ENCODE measurements around the gene SMYD2. TPM values are rescaled to one million over a fixed set of nuclear protein-coding genes. Genes with fewer than 3 reads are reported as not detected.

Gene SMYD2
- total RNA-seq, 1 experiment from 2014 or later, result 6.4 TPM

GRCh38 chr1:214261206-214262123, 19.5 kb upstream of the SMYD2 start:
- Mint-ChIP-seq H3K27me3 (ENCODE audit: low read depth) (no peaks in the 10 kb centered on the region; the same call in 1 of the 2 replicates), H3K4me1 (peaks cover 22% of the 10 kb centered on the region), H3K4me3 (no peak overlapping the region), H3K27ac (no peak overlapping the region), H3K9me3 (no peaks in the 10 kb centered on the region), H3K36me3 (no peaks in the 10 kb centered on the region)
- TF ChIP-seq, protein P1, sequence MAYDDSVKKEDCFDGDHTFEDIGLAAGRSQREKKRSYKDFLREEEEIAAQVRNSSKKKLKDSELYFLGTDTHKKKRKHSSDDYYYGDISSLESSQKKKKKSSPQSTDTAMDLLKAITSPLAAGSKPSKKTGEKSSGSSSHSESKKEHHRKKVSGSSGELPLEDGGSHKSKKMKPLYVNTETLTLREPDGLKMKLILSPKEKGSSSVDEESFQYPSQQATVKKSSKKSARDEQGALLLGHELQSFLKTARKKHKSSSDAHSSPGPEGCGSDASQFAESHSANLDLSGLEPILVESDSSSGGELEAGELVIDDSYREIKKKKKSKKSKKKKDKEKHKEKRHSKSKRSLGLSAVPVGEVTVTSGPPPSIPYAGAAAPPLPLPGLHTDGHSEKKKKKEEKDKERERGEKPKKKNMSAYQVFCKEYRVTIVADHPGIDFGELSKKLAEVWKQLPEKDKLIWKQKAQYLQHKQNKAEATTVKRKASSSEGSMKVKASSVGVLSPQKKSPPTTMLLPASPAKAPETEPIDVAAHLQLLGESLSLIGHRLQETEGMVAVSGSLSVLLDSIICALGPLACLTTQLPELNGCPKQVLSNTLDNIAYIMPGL (CRISPR knock-in tag; IDR thresholded peaks at IDR 0.05), result no peak
- TF ChIP-seq ERG (CRISPR knock-in tag; IDR thresholded peaks at IDR 0.05), result no peak
- TF ChIP-seq ETV6 (CRISPR knock-in tag; IDR thresholded peaks at IDR 0.05), result 0 out of 2 replicates have a peak, but pooled peaks have one; percentile 14
- no peak for TF ChIP-seq FOXK1 (CRISPR knock-in tag; IDR thresholded peaks at IDR 0.05)
- TF ChIP-seq CTCF (IDR thresholded peaks at IDR 0.05), result peak; percentile 86
- TF ChIP-seq SP1 (CRISPR knock-in tag; conservative IDR thresholded peaks at IDR 0.05), result no peak
- no peak for TF ChIP-seq SMAD3 (CRISPR knock-in tag; IDR thresholded peaks at IDR 0.05; ENCODE audit: borderline replicate concordance)
- no peak for TF ChIP-seq CBFB (CRISPR knock-in tag; IDR thresholded peaks at IDR 0.05; ENCODE audit: low read depth)
- no peak for TF ChIP-seq NFYB (CRISPR knock-in tag; conservative IDR thresholded peaks at IDR 0.05; ENCODE audit: low read depth)
- TF ChIP-seq GABPB1 (CRISPR knock-in tag; IDR thresholded peaks at IDR 0.05), result peak; percentile 53; the same call in 1 of the 2 replicates
- no peak for TF ChIP-seq GRHL2 (CRISPR knock-in tag; IDR thresholded peaks at IDR 0.05; ENCODE audit: insufficient replicate concordance, severe bottlenecking)
- ATAC-seq (peak; percentile 92), DNase-seq (ENCODE audit: low spot score) (peak; percentile 93)
- ChIA-PET CTCF (interaction anchor here (0.6 to 9.2 kb wide), 23 partner anchors 9 to 324 kb away, joined by 3 to 275 read pairs (median 6); partner anchors contain the start of gene SMYD2), POLR2A (interaction anchor here (1.6 kb wide), 1 partner anchor 67 kb away, joined by 5 read pairs; no protein-coding TSS in a partner anchor)

GRCh38 chr1:214264196-214264595, 16.8 kb upstream of the SMYD2 start:
- ATAC-seq, result peak; percentile 20; the same call in 1 of the 2 replicates
- no peaks in the 10 kb centered on the region for H3K36me3 Mint-ChIP-seq
- ChIA-PET CTCF (interaction anchor here (1.0 to 9.2 kb wide), 3 partner anchors 39 to 65 kb away, joined by 3 to 275 read pairs (median 4); no protein-coding TSS in a partner anchor), POLR2A (no interaction called here)
- no peaks in the 10 kb centered on the region for H3K9me3 Mint-ChIP-seq
- no peak overlapping the region for H3K27ac Mint-ChIP-seq
- peaks cover 18% of the 10 kb centered on the region for H3K4me1 Mint-ChIP-seq
- no peak for DNase-seq (ENCODE audit: low spot score)
- no peak overlapping the region for H3K4me3 Mint-ChIP-seq
- H3K27me3 Mint-ChIP-seq (ENCODE audit: low read depth), result no peaks in the 10 kb centered on the region; the same call in 1 of the 2 replicates
- TF ChIP-seq ERG (CRISPR knock-in tag; IDR thresholded peaks at IDR 0.05) (no peak), ZNF263 (CRISPR knock-in tag; IDR thresholded peaks at IDR 0.05; ENCODE audit: low read depth) (no peak), ESRRA (CRISPR knock-in tag; IDR thresholded peaks at IDR 0.05; ENCODE audit: borderline replicate concordance) (no peak), MYBL2 (CRISPR knock-in tag; IDR thresholded peaks at IDR 0.05) (no peak), CTCF (IDR thresholded peaks at IDR 0.05) (no peak)
- TF ChIP-seq, protein P2, sequence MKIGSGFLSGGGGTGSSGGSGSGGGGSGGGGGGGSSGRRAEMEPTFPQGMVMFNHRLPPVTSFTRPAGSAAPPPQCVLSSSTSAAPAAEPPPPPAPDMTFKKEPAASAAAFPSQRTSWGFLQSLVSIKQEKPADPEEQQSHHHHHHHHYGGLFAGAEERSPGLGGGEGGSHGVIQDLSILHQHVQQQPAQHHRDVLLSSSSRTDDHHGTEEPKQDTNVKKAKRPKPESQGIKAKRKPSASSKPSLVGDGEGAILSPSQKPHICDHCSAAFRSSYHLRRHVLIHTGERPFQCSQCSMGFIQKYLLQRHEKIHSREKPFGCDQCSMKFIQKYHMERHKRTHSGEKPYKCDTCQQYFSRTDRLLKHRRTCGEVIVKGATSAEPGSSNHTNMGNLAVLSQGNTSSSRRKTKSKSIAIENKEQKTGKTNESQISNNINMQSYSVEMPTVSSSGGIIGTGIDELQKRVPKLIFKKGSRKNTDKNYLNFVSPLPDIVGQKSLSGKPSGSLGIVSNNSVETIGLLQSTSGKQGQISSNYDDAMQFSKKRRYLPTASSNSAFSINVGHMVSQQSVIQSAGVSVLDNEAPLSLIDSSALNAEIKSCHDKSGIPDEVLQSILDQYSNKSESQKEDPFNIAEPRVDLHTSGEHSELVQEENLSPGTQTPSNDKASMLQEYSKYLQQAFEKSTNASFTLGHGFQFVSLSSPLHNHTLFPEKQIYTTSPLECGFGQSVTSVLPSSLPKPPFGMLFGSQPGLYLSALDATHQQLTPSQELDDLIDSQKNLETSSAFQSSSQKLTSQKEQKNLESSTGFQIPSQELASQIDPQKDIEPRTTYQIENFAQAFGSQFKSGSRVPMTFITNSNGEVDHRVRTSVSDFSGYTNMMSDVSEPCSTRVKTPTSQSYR (CRISPR knock-in tag; IDR thresholded peaks at IDR 0.05), result no peak
- TF ChIP-seq, protein P3, sequence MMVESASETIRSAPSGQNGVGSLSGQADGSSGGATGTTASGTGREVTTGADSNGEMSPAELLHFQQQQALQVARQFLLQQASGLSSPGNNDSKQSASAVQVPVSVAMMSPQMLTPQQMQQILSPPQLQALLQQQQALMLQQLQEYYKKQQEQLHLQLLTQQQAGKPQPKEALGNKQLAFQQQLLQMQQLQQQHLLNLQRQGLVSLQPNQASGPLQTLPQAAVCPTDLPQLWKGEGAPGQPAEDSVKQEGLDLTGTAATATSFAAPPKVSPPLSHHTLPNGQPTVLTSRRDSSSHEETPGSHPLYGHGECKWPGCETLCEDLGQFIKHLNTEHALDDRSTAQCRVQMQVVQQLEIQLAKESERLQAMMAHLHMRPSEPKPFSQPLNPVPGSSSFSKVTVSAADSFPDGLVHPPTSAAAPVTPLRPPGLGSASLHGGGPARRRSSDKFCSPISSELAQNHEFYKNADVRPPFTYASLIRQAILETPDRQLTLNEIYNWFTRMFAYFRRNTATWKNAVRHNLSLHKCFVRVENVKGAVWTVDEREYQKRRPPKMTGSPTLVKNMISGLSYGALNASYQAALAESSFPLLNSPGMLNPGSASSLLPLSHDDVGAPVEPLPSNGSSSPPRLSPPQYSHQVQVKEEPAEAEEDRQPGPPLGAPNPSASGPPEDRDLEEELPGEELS (CRISPR knock-in tag; IDR thresholded peaks at IDR 0.05), result no peak
- TF ChIP-seq, protein P4, sequence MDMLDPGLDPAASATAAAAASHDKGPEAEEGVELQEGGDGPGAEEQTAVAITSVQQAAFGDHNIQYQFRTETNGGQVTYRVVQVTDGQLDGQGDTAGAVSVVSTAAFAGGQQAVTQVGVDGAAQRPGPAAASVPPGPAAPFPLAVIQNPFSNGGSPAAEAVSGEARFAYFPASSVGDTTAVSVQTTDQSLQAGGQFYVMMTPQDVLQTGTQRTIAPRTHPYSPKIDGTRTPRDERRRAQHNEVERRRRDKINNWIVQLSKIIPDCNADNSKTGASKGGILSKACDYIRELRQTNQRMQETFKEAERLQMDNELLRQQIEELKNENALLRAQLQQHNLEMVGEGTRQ (CRISPR knock-in tag; IDR thresholded peaks at IDR 0.05), result no peak
